Endothelial cell of umbilical vein (primary cell): ENCODE measurements around the gene MYO9B. TPM values are rescaled to one million over a fixed set of nuclear protein-coding genes. Genes with fewer than 3 reads are reported as not detected.

Source experiments
- BruUV-seq: library from RNA; stranded (reverse); fragments of 400-500 nt; replicated peaks from 2 replicates; lab custom pipeline; 2021; lab: Mats Ljungman, UMichigan
- CTCF ChIA-PET: fragments of 300-600, 350-600 bp; sonication (Branson Sonifier 250); formaldehyde crosslinking; loops from one replicate; lab custom pipeline; 2021; ENCODE audit warnings: antibody characterized with exemption, inconsistent platforms; lab: Charles Lee
- POLR2A ChIA-PET: fragments of 300-600, 350-600 bp; sonication (Branson Sonifier 250); formaldehyde crosslinking; loops from one replicate; lab custom pipeline; 2021; ENCODE audit warnings: antibody characterized with exemption, inconsistent platforms; lab: Charles Lee
- DNase-seq: peaks from one replicate; pipeline ENCODE4 v3.0.0-alpha.2; 2011; ENCODE audit warnings: low read depth, low spot score
- FAIRE-seq: peaks from 2 replicates; lab custom pipeline; 2011; peaks lifted over from hg19 to GRCh38; lab: Jason Lieb, UNC
- H2AFZ ChIP-seq: 2 replicates; pipeline ENCODE4 v1.6.0; 2012; ENCODE audit warnings: low read depth, low read length, control low read depth, inconsistent platforms
- H3K27ac ChIP-seq: 2 replicates; pipeline ENCODE4 v1.5.1; 2011; ENCODE audit warnings: low read depth, mild to moderate bottlenecking, control low read depth, low read length, moderate library complexity; ENCODE audit not compliant: insufficient read depth
- H3K27me3 ChIP-seq, 2 experiments: 2 replicates each; pipeline versions ENCODE4 v1.6.0 to v1.6.1; 2011; ENCODE audit warnings: low read length in 2 of 2, mixed read lengths in 1 of 2; ENCODE audit not compliant: control insufficient read depth in 2 of 2, insufficient read depth in 2 of 2
- H3K36me3 ChIP-seq, 2 experiments: 2 replicates in 1 of 2; 3 replicates in 1 of 2; pipeline ENCODE4 v1.5.1; 2011; ENCODE audit warnings: low read length in 2 of 2, mild to moderate bottlenecking in 1 of 2, moderate library complexity in 1 of 2; ENCODE audit not compliant: control insufficient read depth in 2 of 2, insufficient read depth in 2 of 2; ENCODE audit errors: extremely low read depth in 1 of 2
- H3K4me1 ChIP-seq: 3 replicates; pipeline ENCODE4 v1.5.1; 2011; ENCODE audit warnings: mild to moderate bottlenecking, low read length; ENCODE audit not compliant: control insufficient read depth, insufficient read depth; ENCODE audit errors: extremely low read depth
- H3K4me2 ChIP-seq: 2 replicates; pipeline ENCODE4 v1.6.1; 2011; ENCODE audit warnings: low read length, control low read depth, mixed read lengths; ENCODE audit not compliant: insufficient read depth
- H3K4me3 ChIP-seq, 3 experiments: fragments of 200-600 bp in 1 of 3; sonication (generic), shearing (Covaris generic) in 1 of 3; replicated peaks in 1 of 3; 2 replicates each; pipeline ENCODE4 v1.5.1; 2011 to 2016; ENCODE audit warnings: control low read depth in 3 of 3, low read length in 3 of 3, mild to moderate bottlenecking in 2 of 3, inconsistent platforms in 1 of 3, low read depth in 1 of 3, moderate library complexity in 1 of 3; ENCODE audit not compliant: insufficient read depth in 1 of 3
- H3K79me2 ChIP-seq: 2 replicates; pipeline ENCODE4 v1.6.0; 2012; ENCODE audit warnings: low read length, inconsistent platforms; ENCODE audit not compliant: control insufficient read depth, insufficient read depth
- H3K9ac ChIP-seq: replicated peaks from 2 replicates; pipeline ENCODE3; 2011; ENCODE audit warnings: low read length, control low read depth; ENCODE audit not compliant: insufficient read depth; ENCODE audit errors: extremely low read depth
- H3K9me1 ChIP-seq: replicated peaks from 3 replicates; pipeline ENCODE4 v1.6.0; 2011; ENCODE audit warnings: mild to moderate bottlenecking, low read length; ENCODE audit not compliant: control insufficient read depth, insufficient read depth; ENCODE audit errors: extremely low read depth
- H3K9me3 ChIP-seq: replicated peaks from 2 replicates; pipeline ENCODE4 v1.5.1; 2012; ENCODE audit warnings: low read length, inconsistent platforms; ENCODE audit not compliant: control insufficient read depth, insufficient read depth
- H4K20me1 ChIP-seq: replicated peaks from 2 replicates; pipeline ENCODE3; 2011; ENCODE audit warnings: mild to moderate bottlenecking, low read length; ENCODE audit not compliant: control insufficient read depth, insufficient read depth; ENCODE audit errors: extremely low read depth
- CTCF ChIP-seq, 2 donors: IDR thresholded peaks; 1 replicate in 1 of 2; 2 replicates in 1 of 2; pipeline ENCODE4 v1.5.1; 2011; ENCODE audit warnings: low read length in 2 of 2, mild to moderate bottlenecking in 2 of 2, moderate library complexity in 2 of 2, control low read depth in 1 of 2, inconsistent platforms in 1 of 2, low read depth in 1 of 2; ENCODE audit not compliant: insufficient read depth in 1 of 2; ENCODE audit errors: extremely low read depth in 1 of 2
- EZH2 ChIP-seq: IDR thresholded peaks from 2 replicates; pipeline ENCODE4 v1.6.1; 2012; ENCODE audit warnings: borderline replicate concordance, low read depth, mild to moderate bottlenecking, moderate library complexity, low read length, inconsistent platforms; ENCODE audit not compliant: severe bottlenecking
- FOS ChIP-seq: IDR thresholded peaks from 2 replicates; pipeline ENCODE4 v1.6.1; 2011; ENCODE audit warnings: mild to moderate bottlenecking, low read length, moderate library complexity, borderline replicate concordance; ENCODE audit not compliant: insufficient read depth
- GATA2 ChIP-seq: IDR thresholded peaks from 2 replicates; pipeline ENCODE4 v1.7.0; 2011; ENCODE audit warnings: low read depth, mild to moderate bottlenecking, moderate library complexity, mixed read lengths, low read length; ENCODE audit not compliant: insufficient read length, insufficient read depth
- JUN ChIP-seq: IDR thresholded peaks from 2 replicates; pipeline ENCODE4 v1.6.1; 2011; ENCODE audit warnings: borderline replicate concordance, low read depth; ENCODE audit not compliant: insufficient read length, insufficient read depth
- MAX ChIP-seq: IDR thresholded peaks from 2 replicates; pipeline ENCODE4 v1.6.1; 2011; ENCODE audit not compliant: insufficient read depth, insufficient read length
- MYC ChIP-seq: IDR thresholded peaks from one replicate; pipeline ENCODE4 v1.6.1; 2011; ENCODE audit warnings: mild to moderate bottlenecking, low read depth, low read length
- POLR2A ChIP-seq: IDR thresholded peaks from 2 replicates; pipeline ENCODE4 v1.6.1; 2012; ENCODE audit warnings: low read depth, mild to moderate bottlenecking, control low read depth, low read length
- POLR2AphosphoS5 ChIP-seq: IDR thresholded peaks from 2 replicates; pipeline ENCODE4 v1.6.1; 2012; ENCODE audit warnings: low read depth, mild to moderate bottlenecking, control low read depth, low read length, moderate library complexity; ENCODE audit not compliant: insufficient read depth
- dilution Hi-C: fragments of 300-500 bp; cut with MboI; formaldehyde crosslinking; loops from one replicate; pipeline ENCODE4 v1.15.0; 2019; ENCODE audit warnings: low sequenced_read_pairs; ENCODE audit not compliant: extremely low pct_ligation_motif_present
- intact Hi-C: fragments of 100-400 bp; cut with micrococcal nuclease; formaldehyde crosslinking; loops from one replicate; pipeline ENCODE4 v1.10.0; 2022
- polyA plus RNA-seq, 4 experiments: library from polyadenylated mRNA; depleted of rRNA in 3 of 4; stranded (reverse) in 3 of 4; unstranded in 1 of 4; fragments of >200 nt; gene quantifications; 2 replicates each; pipeline versions ENCODE4 v1.2.1 to v1.2.3, GENCODE V29; 2011 to 2012; ENCODE audit warnings: missing spikeins in 1 of 4
- total RNA-seq: library from RNA; stranded (reverse); gene quantifications from 2 replicates; pipeline ENCODE4 v1.2.3, GENCODE V29; 2021

Gene MYO9B
- total and polyA plus RNA-seq, 2 donors (not counting 3 experiments of a cell fraction or from before 2014, with no cell fraction given), result 64.4 to 119 TPM

- no peak for TF ChIP-seq CTCF (IDR thresholded peaks at IDR 0.05; ENCODE audit: extremely low read depth in 1 of 2, insufficient read depth in 1 of 2, low read depth in 1 of 2, low read length in 2 of 2)
- TF ChIP-seq EZH2, result no peak
- no peak for TF ChIP-seq GATA2
- no peak for TF ChIP-seq JUN
- no peak for TF ChIP-seq MYC
- TF ChIP-seq POLR2AphosphoS5, result no peak
- TF ChIP-seq MAX, result no peak
- TF ChIP-seq POLR2A, result no peak
- TF ChIP-seq FOS, result no peak
- H3K4me1 ChIP-seq, result peaks cover 5% of the 10 kb centered on the region
- H3K36me3 ChIP-seq, result peaks cover 0 to 11% of the 10 kb centered on the region in 2 experiments
- no peaks in the 10 kb centered on the region for H3K9me1 ChIP-seq
- CTCF ChIA-PET, result interaction anchor here (0.9 kb wide), 1 partner anchor 33 kb away, joined by 3 read pairs; no protein-coding TSS in a partner anchor
- BruUV-seq, result no TSS peak
- no peaks in the 10 kb centered on the region for H3K79me2 ChIP-seq
- no peak overlapping the region for H3K4me2 ChIP-seq
- H4K20me1 ChIP-seq, result no peaks in the 10 kb centered on the region
- no peak overlapping the region for H2AFZ ChIP-seq
- no peak overlapping the region for H3K9ac ChIP-seq
- H3K4me3 ChIP-seq, result no peak overlapping the region
- no peak for FAIRE-seq
- no peak overlapping the region for H3K27ac ChIP-seq
- POLR2A ChIA-PET, result no interaction called here
- intact Hi-C loops, result loop anchor here (2.0 kb wide), 1 partner anchor 39 kb away; the partner anchor contains the start of gene BABAM1
- dilution Hi-C loops, result no loop called here
- no peaks in the 10 kb centered on the region for H3K9me3 ChIP-seq
- H3K27me3 ChIP-seq, result no peaks in the 10 kb centered on the region
- DNase-seq, result no peak
Observed at GRCh38 chr19:17227798-17228367, 152.3 kb downstream of the MYO9B start.
